Measurements from ENCODE around the gene BPIFB1.
A peak's percentile ranks its signal among the peaks of the same experiment; 100 is the strongest.

Gene BPIFB1, protein sequence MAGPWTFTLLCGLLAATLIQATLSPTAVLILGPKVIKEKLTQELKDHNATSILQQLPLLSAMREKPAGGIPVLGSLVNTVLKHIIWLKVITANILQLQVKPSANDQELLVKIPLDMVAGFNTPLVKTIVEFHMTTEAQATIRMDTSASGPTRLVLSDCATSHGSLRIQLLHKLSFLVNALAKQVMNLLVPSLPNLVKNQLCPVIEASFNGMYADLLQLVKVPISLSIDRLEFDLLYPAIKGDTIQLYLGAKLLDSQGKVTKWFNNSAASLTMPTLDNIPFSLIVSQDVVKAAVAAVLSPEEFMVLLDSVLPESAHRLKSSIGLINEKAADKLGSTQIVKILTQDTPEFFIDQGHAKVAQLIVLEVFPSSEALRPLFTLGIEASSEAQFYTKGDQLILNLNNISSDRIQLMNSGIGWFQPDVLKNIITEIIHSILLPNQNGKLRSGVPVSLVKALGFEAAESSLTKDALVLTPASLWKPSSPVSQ

DNA sequence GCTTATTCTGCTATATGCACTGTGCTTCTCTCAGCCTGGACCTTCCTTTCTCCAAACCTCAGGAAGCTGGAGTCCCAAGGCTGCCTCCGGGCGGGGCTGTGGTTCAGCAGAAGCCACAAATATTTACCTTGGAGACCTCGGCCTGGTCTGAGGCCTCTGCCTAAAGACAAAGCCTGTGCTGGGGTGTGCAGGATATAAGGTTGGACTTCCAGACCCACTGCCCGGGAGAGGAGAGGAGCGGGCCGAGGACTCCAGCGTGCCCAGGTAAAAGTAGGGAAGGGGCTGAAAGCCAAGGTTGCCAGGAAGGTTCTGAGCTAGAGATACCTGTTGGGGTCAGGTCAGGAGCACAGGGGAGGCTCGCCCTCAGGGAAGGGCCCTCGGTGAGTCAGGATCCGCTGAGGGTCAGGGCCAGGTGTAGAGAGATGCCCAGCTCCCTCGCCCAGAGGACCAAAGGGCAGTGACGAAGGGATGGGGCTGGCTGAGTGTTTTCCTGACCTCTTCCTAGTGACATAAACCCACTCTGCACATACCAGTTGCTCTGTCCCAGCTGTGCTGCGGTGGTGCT is at the start of gene BPIFB1:
Gene BPIFB1, plus strand, starts transcription at position 224 of the 565 bp plus-strand sequence. CDS start 2,860 bp downstream, outside the sequence.
- DNase-seq = no peak

DNA sequence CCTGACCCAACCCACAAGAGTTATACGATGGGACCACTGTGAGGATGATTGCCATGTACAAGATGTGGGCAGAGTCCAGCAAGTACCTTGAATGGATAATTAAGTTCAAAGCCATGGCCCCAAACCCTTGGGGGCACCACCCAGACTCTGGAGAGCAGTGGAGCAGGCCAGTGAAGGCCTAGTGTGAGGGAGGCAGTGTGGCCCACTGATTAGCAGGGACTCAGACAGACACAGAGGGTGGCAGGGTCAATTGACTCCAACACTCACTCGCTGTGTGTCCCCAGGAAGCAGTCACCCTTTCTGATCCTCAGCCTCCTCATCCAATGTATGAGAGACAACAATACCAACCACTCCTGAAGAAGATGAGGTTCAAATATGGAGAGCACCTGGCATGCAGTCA is 49.0 kb upstream of the BPIFB1 start:
- DNase-seq = no peak

DNA sequence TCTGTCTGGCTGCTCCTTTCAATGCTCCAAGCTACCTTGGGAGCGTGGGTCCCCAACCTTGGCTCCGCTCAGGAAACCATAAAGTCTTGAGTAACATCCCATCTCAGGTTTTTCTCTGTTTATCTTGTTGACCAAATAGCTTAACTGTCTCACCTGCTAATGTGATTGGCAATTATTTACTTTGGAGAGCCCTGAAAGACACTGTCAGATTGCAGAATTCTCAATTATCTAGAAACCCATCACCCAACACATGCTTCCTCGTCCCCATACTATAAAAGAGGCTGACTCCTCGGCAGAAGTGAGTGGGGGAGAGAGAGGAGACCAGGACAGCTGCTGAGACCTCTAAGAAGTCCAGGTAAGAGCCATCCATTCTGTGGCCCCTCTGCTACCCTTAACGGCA is 47.3 kb upstream of the BPIFB1 start, which contains the start of gene BPIFA1:
Gene BPIFA1, plus strand, starts transcription at position 301 of the 400 bp plus-strand sequence. CDS start 1,716 bp downstream, outside the sequence.
- DNase-seq = no peak

DNA sequence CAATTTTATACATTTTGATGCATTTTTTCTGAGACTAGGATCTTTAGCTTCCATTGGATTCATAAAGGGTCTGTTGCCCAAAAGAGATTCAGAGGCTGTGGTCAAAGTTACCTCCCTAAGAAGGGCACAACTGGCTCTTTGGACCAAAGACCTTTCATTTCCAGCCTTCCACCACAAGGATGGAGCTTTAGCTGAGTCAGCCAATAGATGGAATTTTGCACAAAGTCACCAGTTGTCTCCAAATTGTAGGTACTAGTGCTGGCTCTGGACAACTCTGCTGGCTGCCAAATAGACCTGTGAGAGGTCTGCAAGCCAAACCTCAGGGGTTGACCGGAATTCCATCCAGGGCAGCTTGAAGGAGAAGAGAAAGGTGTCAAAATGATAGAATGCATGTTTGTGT is 46.7 kb upstream of the BPIFB1 start:
- DNase-seq = no peak

DNA sequence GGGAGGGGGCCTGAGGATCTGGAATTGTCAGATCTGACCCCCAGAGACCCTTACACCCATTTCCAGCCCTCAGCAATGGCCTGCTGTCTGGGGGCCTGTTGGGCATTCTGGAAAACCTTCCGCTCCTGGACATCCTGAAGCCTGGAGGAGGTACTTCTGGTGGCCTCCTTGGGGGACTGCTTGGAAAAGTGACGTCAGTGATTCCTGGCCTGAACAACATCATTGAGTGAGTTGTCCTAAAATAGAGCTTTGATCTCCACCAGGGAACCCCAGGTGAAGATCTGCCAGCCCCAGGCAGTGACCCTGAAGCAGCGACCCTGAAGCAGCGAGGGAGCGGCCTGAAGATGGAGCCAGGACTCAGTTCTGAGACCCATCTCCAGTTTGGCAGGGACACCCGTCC is 45.0 kb upstream of the BPIFB1 start:
- no peak for DNase-seq

DNA sequence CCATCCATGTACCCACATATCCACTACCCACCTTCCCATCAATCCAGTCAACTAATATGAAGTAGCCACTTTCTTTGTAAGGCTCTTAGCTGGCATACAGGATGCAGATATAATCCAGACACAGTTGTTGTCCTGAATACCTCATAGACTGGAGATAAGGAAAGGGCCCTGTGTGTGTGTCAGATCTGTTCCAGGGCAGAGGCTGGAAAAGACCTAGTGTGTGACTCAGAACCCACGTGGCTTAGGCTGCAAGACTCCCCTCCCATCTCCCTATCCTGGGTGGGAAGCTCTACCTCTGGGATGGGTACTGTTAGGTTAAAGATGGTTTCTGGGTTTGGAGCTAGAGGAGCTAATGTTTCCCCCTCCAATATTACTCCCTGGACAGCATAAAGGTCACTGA is 43.6 kb upstream of the BPIFB1 start:
- no peak for DNase-seq

DNA sequence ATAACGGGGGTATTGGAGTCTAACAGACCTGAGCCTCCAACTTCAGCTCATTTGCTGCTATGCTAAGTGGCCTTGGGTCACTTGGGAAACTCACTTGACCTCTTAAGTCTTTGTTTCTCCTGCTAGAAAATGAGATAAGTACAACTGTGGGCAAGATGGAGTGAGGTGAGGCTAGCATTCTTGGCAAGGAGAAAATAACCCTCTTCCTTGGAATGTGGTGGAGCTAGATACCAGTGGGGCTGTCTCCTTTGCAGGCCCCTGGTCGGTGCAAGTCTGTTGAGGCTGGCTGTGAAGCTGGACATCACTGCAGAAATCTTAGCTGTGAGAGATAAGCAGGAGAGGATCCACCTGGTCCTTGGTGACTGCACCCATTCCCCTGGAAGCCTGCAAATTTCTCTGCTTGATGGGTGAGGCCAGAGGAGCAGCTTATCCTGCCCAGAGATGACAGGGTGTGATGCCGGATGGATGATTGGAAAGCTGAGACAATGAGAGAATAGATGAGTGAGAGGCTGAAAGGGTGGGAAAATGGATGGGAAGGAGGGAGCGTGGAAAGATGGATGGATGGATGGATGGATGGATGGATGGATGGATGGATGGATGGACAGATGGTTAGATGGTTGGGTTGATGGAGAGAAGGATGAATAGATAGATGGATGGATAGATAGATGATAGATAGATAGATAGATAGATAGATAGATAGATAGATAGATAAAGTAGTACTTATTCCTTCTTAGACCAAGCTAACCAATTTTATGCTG is 42.9 kb upstream of the BPIFB1 start:
- DNase-seq = no peak

DNA sequence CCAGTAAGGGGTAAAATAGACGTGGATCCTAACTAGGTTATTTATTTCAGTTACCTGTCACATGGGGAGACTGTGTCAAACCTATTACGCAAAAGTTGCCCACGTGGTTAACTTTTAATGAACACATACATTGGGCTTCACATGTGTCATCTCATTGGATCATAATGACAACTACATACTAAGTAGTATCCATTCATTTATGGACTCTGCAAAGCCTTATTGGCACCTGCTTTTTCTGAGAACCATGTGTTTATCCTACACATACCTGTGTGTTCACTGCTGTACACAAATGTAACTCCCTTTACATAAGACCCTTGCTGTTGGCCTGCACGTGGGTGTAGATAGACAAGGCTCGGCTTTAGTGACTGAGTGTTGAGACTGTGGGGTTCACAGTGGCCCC is 42.1 kb upstream of the BPIFB1 start:
- DNase-seq = no peak

DNA sequence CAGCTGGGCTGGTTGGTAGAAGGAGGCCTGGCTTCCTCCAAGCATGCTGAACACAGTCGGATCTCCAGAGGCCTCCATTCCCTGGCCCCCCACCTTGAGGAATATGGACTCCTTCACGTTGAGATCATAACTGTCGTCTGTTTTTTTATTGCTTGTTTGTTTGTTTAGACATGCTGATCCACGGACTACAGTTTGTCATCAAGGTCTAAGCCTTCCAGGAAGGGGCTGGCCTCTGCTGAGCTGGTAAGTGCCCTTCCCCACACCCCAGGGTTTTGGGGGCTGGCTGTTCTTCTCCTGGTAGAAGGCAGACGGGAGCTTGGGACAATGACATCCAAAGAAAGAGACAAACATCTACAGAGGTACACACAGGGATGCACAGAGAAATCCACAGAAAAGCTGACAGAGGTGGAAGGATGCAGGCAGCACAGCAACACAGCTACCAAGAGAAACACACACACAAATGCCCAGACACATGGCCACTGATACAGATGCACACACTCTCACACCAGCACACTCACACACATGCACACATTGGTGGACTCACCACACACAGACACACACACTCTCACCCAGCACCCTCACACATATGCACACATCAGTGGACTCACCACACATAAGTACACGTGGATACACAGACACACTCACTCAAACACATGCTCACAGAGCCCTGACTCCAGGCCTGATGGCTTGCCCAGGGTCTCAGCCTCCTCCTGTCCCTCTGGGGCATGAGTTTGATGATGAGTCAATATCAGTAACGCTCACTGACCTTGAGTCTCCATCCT is 40.5 kb upstream of the BPIFB1 start:
- DNase-seq = no peak

DNA sequence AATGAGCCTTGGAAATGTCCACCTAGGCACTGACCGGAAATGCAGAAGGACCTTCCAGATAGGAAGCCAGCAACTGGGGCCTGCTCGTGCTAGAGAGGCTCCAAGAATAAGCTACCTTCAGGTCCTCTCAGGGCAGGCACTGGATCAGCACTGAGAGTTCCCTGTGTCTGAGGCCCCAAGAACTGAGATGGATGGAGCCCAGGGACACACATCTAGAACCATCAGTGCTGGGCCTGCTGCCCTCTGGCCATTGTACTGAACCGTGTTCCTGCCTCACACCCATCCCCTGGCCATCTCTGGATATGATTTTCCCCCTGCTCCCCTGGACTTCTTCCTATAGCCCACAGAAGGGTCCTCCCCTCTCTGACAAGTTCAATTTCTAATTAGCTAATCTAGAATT is 36.9 kb upstream of the BPIFB1 start:
- DNase-seq = no peak

DNA sequence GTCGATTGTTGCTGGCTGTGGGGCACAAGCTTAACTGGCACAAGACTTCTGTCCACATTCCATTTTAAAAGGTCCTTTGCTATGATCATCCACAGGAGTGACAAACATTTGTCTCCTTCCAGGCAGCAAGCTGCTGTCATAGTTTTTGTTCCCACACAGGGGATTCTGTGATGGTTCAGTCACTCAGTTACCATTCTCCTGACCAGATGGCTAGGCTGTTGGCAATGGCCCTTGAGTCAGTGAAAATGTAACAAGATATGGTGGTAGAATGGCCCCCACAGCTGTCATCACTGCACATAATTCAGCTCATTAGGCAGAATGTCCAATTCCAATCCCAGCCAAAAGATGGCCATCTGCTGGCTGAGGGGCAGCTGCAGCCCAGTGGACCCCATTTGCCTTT is 33.6 kb upstream of the BPIFB1 start:
- DNase-seq = no peak

DNA sequence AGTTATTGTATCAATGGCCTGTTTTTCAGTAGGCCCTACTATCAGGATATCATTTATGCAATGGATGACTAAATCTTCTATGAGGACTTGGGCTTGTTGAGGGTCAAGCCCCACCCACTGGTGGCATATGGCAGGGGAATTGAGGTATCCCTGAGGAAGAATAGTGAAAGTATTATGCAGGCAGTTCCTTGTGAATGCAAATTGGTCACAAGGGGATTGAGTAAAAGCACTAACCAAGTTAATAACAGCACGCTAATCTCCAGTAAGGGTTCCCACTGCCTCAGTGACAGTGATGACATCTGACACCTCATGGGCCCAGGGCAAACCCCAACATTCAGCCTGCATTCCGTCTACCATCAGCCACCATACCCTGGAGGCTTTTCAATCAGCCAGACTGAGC is 32.3 kb upstream of the BPIFB1 start:
- DNase-seq = no peak

DNA sequence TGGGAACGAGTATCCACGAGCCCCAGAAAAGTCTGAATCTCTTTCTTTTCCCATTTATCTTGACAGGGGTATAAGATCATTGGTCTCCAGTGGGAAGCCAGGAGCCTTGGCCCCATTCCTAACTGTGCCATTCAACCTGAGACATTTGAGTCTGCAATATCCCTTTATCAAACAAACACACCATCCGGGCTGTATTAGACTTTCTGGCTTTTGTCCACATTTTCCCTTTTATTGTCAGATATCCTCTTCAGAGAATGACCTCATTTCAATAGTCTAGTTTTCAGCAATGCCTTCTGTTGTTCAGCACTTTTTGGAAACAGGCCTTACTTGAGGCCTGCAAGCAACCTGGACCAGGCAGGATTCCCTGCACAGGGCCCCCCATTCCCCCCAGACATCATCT is 31.5 kb upstream of the BPIFB1 start:
- DNase-seq = no peak

DNA sequence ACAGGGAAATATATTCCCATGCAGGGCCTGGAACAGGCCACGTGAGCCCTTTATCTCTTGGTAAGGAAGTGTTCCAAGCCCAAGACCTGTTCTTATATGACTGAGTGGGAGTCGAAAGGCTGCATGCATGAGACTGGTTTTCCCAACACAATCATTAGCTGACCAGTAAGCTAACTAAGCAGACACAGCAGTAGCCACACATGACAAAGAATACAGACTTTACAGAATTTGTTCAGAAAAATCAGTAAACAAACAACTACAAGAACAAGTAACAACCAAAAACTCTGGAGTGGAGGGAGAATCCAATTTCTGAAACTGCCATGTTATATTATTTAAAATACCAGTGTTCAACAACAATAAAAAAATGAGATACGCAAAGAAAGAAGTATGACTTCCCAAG is 30.6 kb upstream of the BPIFB1 start:
- DNase-seq = no peak

DNA sequence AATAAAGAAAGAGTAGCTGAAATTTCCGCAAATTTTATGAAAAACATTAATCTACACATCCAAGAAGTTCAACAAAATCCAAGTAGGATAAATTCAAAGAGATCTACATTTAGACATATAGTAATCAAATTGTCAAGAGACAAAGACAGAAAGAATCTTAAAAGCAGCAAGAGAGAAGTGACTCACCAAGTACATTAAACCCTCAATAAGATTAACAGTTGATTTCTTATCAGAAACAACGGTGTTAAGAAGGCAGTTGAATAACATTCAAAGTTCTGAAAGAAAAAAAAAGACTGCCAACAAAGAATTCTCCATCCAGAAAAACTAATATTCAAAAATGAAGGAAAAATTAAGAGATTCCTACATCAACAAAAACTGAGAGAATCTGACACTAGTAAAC is 28.0 kb upstream of the BPIFB1 start:
- DNase-seq = no peak

DNA sequence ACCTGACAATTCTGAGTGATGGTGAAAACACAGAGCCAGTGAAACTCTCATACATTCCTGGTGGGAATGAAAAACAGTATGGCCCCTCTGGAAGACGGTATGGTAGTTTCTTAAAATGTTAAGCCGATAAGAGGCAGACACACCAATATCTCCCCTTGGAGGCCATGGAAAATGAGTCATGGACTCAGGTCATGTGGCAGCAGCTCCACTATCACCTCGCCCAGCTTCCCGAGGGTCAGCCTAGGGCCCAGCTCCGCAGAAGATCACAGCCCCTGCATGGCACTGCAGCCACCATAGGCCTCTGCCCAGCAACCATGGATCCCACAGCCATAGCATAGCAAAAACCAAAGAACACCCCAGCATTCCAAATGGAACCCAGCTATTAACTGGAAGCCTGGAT is 25.8 kb upstream of the BPIFB1 start:
- no peak for DNase-seq

DNA sequence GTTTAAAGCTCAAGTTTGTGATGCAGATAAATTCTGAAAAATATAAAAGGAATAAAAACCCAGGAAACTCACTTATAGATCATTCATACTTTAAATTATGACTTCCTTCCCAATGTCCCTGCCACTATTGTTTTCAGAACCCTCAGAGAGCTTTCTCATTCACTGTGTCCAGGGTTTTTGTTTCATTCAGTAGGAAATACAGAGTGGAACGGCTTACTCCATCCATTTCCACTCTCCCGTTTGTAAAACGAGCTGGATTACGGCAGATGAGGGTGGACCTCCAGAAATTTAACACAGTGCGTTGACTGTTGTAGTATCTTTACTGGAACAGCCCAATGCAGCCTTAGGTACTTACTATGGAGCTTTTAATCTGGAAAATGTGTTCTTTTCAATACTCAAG is 23.6 kb upstream of the BPIFB1 start:
- no peak for DNase-seq

DNA sequence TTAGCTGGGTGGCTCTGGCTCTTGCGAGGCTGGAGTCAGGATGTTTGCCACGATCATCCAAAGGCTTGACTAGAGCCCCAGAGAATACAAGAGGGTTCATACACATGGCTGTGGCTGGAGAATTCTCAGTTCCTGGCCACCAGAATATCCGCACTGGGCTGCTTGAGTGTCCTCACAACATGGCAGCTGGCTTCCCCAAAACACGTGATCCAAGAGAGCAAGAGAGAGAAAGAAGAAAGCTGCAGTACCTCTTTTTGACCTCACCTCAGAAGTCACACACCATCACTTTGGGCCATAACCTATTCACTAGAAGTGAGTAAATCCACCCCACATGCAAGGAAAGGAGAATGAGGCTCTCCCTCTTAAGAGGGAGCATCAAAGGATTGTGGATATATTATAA is 21.5 kb upstream of the BPIFB1 start:
- DNase-seq = peak; percentile 38

DNA sequence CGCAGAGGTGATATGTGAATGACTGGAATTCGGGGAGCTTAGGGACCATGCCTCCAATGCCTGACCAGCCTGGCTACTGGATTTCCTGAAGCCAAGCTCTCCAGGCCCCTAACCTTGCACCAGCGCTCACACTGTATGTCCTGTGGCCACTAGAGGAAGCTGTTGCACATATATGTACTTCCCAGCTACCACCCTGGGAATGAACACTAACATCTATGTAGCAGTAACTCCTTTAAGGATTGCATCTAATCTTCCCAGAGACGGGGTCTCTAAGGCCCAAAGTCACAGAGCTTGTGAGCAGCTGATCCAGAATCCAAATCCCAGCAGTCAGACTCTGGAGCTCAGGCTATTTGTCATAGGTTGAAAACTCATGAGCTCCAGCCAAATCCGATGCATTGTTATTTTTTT is 20.4 kb upstream of the BPIFB1 start:
- DNase-seq = peak; percentile 81

DNA sequence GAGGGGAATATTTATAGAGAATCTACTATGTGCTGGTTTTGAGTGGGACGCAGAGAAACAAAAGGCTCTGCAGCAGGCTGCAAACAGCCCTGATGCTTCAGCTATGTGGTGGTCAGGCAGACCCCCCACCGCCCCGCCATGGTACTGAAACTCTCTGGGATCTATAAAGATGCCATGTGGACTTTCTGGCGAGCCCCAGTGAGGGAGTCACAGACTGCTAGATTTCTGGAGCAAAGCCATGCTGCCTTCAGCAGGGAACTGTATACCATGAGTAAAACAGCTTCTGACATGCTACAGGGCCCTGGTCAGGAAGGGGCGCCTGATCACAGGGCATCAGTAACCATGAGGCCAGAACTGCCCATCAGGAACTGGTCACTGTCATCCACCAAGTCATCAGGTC is 19.2 kb upstream of the BPIFB1 start:
- DNase-seq = no peak

DNA sequence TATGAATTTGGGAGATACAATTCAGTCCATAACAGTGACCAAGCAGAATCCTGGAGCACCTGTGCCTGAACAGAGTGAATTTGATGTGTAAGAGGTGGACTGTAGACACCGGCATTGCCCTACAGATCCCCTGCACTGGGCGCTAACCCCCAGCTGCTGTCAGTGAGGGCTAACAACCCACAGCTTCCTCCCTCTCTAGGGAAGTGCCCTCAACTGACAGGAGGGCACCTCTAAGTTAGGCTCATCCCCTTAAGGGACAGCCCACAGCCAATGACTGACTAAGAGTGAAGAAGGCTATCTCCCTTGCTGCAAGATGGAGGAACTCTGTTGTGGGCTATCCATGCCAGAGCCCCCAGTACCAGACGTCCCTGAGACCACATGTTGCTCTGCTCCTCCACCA is 15.3 kb upstream of the BPIFB1 start:
- DNase-seq = no peak

DNA sequence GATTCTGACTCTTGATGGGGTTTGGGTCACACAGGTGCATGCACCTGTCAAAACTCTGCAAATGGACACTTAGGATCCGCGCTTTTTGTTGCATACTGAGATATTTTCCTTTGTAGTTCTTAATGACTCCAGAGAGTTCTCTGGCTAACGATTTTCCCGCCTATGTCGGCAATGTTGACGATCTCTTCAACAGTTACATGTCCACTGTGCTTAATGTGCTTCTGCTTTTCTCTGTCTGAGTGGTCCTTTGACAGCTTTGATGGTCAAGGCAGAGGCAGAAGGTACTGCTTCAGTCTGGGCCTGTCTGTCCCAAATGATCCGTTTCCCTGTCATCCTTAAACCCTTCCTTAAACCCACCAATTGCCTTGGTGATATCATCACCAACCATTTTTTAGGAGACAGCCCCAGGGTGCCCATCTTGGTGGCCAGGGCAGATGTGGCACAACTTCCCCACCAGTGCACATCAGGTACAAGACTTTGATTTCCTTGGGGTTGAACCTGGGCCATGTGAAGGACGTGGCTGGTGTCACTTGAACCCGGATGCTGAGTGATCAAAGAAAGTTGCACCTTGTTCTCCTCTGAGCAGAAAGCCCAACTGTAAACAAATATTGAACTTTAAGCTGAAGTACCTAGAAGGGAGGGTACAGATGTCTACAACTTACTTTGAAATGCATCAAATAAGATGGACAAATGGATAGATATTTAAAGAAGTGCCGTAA is 10.7 kb upstream of the BPIFB1 start:
- DNase-seq = no peak
